Omental fat pad (tissue), 4 donors: Measurements from ENCODE around the gene PRL. TPM values are rescaled to one million over a fixed set of nuclear protein-coding genes. Genes with fewer than 3 reads are reported as not detected.
A peak's percentile ranks its signal among the peaks of the same experiment; 100 is the strongest.

ENCODE experiments used
- ATAC-seq: fragments of 150-250 bp; one replicate; pipeline ENCODE4 v1.9.1; 2016; ENCODE audit warnings: mild to moderate bottlenecking, moderate library complexity; ENCODE audit not compliant: low FRiP score
- DNase-seq: peaks from one replicate; pipeline ENCODE4 v3.0.0-alpha.2; 2019; ENCODE audit warnings: low spot score
- CTCF ChIP-seq, 3 donors: fragments of 450-650 bp; IDR thresholded peaks; one replicate each; pipeline ENCODE4 v1.5.1; 2016 to 2017; ENCODE audit warnings: antibody characterized with exemption in 3 of 3, mild to moderate bottlenecking in 3 of 3, moderate library complexity in 2 of 3
- total RNA-seq, 4 donors: library from RNA; depleted of rRNA; stranded (reverse); fragments of >200 nt; gene quantifications; one replicate each; pipeline ENCODE4 v1.1.0, GENCODE V29; 2016

The PRL gene
- total RNA-seq, 4 donors from 2014 or later, result not detected

GRCh38 chr6:22279427-22279826 is 17.4 kb downstream of the PRL start:
- no peak for DNase-seq
- no peak for ATAC-seq
- no peak for TF ChIP-seq CTCF (IDR thresholded peaks at IDR 0.05)

- TF ChIP-seq CTCF (IDR thresholded peaks at IDR 0.05), result no peak
- ATAC-seq (no peak), DNase-seq (no peak)
Measured at GRCh38 chr6:22271081-22271480, 25.8 kb downstream of the PRL start.

GRCh38 chr6:22263748-22264147 is 33.1 kb downstream of the PRL start:
- DNase-seq (no peak), ATAC-seq (no peak)
- TF ChIP-seq CTCF (IDR thresholded peaks at IDR 0.05), result no peak

GRCh38 chr6:22254886-22255285 is 42.0 kb downstream of the PRL start:
- ATAC-seq (no peak), DNase-seq (no peak)
- TF ChIP-seq CTCF (IDR thresholded peaks at IDR 0.05), result no peak

GRCh38 chr6:22253955-22254655 is 42.7 kb downstream of the PRL start:
- no peak for TF ChIP-seq CTCF (IDR thresholded peaks at IDR 0.05)
- DNase-seq, result no peak
- no peak for ATAC-seq

- DNase-seq (no peak), ATAC-seq (peak; percentile 49)
- no peak for TF ChIP-seq CTCF (IDR thresholded peaks at IDR 0.05)
Measured at GRCh38 chr6:22251348-22251747, 45.5 kb downstream of the PRL start.

- ATAC-seq (no peak), DNase-seq (no peak)
- no peak for TF ChIP-seq CTCF (IDR thresholded peaks at IDR 0.05)
Measured at GRCh38 chr6:22250486-22250885, 46.4 kb downstream of the PRL start.
